ENCODE results near the gene GRK3.

DNA sequence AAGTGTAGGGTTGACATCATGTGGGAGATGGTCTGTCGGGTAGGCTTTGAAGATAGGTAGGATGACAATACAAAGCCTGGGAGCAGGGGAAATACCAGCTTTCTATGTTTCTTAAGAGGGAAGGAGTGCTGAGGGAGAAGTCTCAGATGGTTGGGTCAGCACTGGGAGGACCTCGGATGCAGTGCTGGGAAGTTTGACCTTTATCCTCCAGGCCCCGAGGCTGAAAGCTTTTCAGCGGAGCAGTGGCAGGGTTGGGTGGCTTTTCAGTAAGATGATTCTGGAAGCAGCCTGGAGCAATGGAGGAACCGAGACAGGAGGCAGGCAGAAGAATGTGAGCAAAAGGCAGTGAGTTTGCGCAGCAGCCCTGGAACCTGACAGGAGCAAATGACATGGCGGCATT is 134.0 kb downstream of the GRK3 start:
- TF ChIP-seq GATA3 (IDR thresholded peaks at IDR 0.05; ENCODE audit: low read depth, low read length) (no peak), GATA2 (IDR thresholded peaks at IDR 0.05; ENCODE audit: low read depth, low read length) (no peak)

All from SH-SY5Y (cell line).